Retinal pigment epithelial cell (primary cell): ENCODE results near the gene STUB1.
A peak's percentile ranks its signal among the peaks of the same experiment; 100 is the strongest.

Experiments
- DNase-seq: peaks from one replicate; pipeline ENCODE4 v3.0.0-alpha.2; 2010; ENCODE audit warnings: low read depth
- H3K4me3 ChIP-seq: 2 replicates; pipeline ENCODE4 v1.5.1; 2011; ENCODE audit warnings: mild to moderate bottlenecking, low read length, control low read depth, moderate library complexity
- CTCF ChIP-seq: conservative IDR thresholded peaks from 2 replicates; pipeline ENCODE4 v1.5.1; 2011; ENCODE audit warnings: low read depth, low read length, control low read depth, inconsistent platforms

Gene STUB1

DNA sequence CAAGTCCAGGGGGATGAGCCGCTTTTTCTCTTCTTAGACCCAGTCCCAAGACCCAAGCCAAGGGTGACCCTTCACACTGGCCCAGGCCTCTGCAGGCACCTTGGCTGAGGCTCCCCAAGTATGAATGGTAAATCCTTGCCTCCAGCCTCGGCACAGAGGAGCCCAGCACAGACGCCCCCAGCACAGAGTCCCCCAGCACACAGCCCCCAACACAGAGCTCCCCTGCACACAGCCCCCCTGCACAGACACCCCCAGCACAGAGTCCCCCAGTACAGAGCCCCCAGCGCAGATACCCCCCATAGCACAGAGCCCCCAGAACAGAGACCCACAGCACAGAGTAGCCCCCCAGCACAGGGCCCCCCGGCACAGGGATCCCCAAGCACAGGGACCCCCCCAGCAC lies 39.6 kb upstream of the STUB1 start:
- no peak for TF ChIP-seq CTCF
- H3K4me3 ChIP-seq: no peak overlapping the region
- no peak for DNase-seq

DNA sequence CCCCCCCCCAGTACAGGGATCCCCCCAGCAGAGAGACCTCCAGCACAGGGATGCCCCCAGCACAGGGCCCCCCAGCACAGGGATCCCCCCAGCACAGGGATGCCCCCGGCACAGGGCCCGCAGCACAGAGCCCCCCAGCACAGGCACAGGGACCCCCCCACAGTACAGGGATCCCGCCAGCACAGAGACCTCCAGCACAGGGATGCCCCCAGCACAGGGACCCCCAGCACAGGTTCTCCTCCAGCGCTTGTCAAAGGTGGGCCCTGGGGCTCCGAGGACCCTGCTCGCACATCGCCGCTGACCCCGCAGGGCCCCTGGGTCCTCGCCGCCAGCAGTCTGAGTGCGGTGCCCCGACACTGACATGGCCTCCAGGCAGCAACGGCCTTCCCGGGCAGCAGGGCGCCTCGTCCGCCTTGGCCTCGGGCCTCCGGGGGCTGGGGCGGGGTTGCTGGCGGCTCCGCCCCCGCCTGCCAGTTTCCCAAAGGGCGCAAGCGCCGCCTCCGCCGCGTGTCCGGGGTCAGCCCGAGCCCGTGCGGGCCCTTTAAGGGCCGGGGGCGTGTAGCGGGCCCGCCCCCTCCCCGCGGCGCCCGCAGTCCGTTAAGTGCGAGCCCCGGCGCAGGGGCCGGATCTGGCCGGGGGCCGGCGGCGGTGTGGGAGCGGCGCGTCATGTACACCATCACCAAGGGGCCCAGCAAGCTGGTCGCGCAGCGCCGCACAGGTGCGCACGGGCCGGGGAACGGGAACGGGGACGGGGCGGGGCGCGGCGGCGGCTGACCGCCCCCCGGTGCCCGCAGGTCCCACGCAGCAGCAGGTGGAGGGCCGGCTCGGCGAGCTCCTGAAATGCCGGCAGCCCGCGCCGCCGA lies 38.7 kb upstream of the STUB1 start, which contains the start of gene MCRIP2:
MCRIP2 (plus strand) TSS at position 503 of the 863 bp plus-strand sequence; CDS start at position 667, 164 bp downstream.
- no peak for DNase-seq
- no peak for TF ChIP-seq CTCF
- H3K4me3 ChIP-seq: peak within 1 kb of the TSS; percentile 57

GRCh38 chr16:642189-643049 lies 37.8 kb upstream of the STUB1 start:
- peak overlapping the region; percentile 57 for H3K4me3 ChIP-seq
- TF ChIP-seq CTCF: no peak
- DNase-seq: no peak

DNA sequence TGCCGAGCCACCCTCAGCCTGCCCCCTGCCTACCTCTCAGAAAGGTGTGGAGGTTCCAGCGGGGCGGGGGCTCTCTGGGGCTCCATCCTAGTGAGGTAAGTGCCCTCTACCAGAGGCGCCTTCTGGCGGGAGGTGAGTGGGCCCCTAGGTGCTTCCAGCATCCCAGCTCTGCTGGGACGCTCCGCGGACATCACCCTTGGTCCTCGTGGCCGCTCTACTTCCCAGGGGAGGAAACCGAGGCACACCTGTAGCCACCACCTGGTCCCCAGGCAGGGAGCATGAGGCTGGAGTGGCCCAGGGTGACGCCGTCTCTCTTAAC lies 37.2 kb upstream of the STUB1 start:
- TF ChIP-seq CTCF: no peak
- H3K4me3 ChIP-seq: peak overlapping the region; percentile 52
- DNase-seq: no peak

DNA sequence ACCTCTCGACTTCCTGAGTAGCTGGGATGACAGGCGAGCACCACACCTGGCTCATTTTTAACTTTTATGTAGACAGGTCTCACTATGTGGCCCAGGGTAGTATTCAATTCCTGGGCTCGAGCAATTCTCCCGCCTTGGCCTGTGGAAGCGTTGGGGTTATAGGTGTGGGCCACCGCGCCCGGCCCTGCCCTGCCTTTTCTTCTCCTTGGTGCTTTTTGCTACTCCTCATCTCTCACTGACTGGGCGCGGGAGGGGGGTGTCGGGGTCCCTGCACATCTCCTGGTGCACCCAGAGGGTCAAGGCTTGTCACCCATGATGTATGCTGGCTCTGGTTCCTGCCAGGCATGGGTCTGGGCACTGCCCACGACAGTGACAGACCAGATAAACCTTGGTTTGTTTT lies 35.7 kb upstream of the STUB1 start:
- no peak for DNase-seq
- TF ChIP-seq CTCF: no peak
- H3K4me3 ChIP-seq: no peak overlapping the region

GRCh38 chr16:645852-646678 lies 34.1 kb upstream of the STUB1 start:
- DNase-seq: no peak
- no peak overlapping the region for H3K4me3 ChIP-seq
- TF ChIP-seq CTCF: no peak
